ENCODE measurements around the gene CACTIN. TPM values are rescaled to one million over a fixed set of nuclear protein-coding genes. Genes with fewer than 3 reads are reported as not detected.
"Not testable (repeated sequence)": the region's sequence is repeated elsewhere in the genome, so short reads cannot be mapped to it uniquely, and the experiment has no call there.

CACTIN gene
- total RNA-seq, 4 donors from 2014 or later = 28.7 to 45.0 (median 34.2) TPM

DNA sequence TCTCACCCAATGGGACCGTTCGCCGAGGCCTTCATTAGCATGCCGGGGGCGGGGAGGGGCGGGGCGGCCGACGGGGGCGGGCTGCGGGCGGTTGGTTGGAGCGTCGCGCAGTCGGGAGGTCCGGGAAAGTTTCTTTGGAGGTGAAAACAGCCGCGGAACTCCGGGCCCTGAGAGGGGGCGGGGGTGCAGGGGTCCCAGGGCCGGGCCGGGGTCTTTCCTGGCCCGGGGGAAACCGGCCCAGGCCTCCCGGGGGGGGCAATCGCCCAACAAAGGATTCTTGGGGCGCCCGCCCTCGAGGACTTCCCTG, 53.8 kb downstream of the CACTIN start, which contains the start of gene HMG20B:
HMG20B (plus strand) TSS at position 90 of the 307 bp plus-strand sequence. CDS start 366 bp downstream, outside the sequence.
- Histone ChIP-seq H3K27ac (replicated peaks in 1 of 4) (peak within 1 kb of the TSS; percentile 87 to 96 (median 88)), H3K9me3 (no peaks in the 10 kb centered on the region), H3K4me3 (peak within 1 kb of the TSS; percentile 82 to 98 (median 94)), H3K27me3 (no peaks in the 10 kb centered on the region), H3K36me3 (peaks cover 5 to 14% (median 12%) of the 10 kb centered on the region in 4 donors), H3K4me1 (peaks cover 21 to 57% (median 50%) of the 10 kb centered on the region in 4 donors)
- TF ChIP-seq POLR2A (IDR thresholded peaks at IDR 0.05; ENCODE audit: low read depth) (no peak), POLR2AphosphoS5 (IDR thresholded peaks at IDR 0.05) (peak in 1 of 2 donors; percentile 63), EP300 (IDR thresholded peaks at IDR 0.05) (no peak)
- no peak for DNase-seq (ENCODE audit: extremely low spot score)
- 0% methylated on average over 8 of the region's 30 CpGs for WGBS
- intact Hi-C loops (cut with DNase I) = no loop called here

DNA sequence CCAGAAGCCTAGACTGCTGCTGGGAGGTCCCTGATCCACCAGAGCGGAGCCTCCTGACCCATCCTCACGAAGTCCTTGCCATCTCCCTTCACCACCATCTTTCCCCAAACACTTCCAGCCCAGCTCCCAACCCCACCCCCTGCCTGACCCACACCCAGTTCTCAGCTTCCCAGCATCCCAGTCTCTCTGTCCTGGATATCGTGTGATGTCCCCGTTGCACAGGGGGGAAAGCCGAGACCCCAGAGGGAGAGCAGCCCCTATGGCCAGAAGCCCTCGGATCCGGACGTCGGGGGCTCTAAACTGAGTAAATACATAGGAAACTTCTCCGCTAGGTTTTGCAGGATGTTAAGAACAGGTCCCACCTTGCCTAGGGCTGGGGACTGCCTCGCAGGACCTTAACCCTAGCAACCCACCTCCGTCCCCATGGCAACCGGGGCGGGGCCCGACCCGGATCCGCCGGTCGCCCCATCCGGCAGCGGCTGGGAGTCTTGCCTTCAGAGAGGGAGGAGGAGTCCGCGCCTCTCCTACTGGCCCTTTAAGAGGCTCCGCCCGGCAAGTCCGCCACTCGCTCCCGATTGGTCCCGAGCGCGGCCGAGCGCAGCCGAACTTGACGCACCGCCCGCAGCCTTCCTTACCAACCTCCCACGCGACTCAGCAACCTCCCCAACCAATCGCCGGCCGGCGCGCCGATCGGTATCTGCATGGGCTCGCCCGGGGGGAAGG, 54.3 kb downstream of the CACTIN start:
- Histone ChIP-seq H3K27me3 (no peaks in the 10 kb centered on the region), H3K4me3 (peak overlapping the region; percentile 82 to 98 (median 94)), H3K27ac (replicated peaks in 1 of 4) (peak overlapping the region; percentile 56 to 96 (median 88)), H3K36me3 (peaks cover 5 to 14% (median 12%) of the 10 kb centered on the region in 4 donors), H3K4me1 (peaks cover 21 to 52% (median 48%) of the 10 kb centered on the region in 4 donors), H3K9me3 (no peaks in the 10 kb centered on the region)
- TF ChIP-seq POLR2AphosphoS5 (IDR thresholded peaks at IDR 0.05) (peak in 1 of 2 donors; percentile 75), POLR2A (IDR thresholded peaks at IDR 0.05; ENCODE audit: low read depth) (no peak), EP300 (IDR thresholded peaks at IDR 0.05) (no peak)
- TF ChIP-seq, protein P1, sequence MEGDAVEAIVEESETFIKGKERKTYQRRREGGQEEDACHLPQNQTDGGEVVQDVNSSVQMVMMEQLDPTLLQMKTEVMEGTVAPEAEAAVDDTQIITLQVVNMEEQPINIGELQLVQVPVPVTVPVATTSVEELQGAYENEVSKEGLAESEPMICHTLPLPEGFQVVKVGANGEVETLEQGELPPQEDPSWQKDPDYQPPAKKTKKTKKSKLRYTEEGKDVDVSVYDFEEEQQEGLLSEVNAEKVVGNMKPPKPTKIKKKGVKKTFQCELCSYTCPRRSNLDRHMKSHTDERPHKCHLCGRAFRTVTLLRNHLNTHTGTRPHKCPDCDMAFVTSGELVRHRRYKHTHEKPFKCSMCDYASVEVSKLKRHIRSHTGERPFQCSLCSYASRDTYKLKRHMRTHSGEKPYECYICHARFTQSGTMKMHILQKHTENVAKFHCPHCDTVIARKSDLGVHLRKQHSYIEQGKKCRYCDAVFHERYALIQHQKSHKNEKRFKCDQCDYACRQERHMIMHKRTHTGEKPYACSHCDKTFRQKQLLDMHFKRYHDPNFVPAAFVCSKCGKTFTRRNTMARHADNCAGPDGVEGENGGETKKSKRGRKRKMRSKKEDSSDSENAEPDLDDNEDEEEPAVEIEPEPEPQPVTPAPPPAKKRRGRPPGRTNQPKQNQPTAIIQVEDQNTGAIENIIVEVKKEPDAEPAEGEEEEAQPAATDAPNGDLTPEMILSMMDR (IDR thresholded peaks at IDR 0.05) = no peak
- peak; percentile 100 for DNase-seq (ENCODE audit: extremely low spot score)
- intact Hi-C loops (cut with DNase I) = no loop called here
- WGBS = 2% methylated on average over 12 of the region's 48 CpGs

GRCh38 chr19:3570606-3571011, 56.0 kb downstream of the CACTIN start:
- WGBS = 80% methylated on average over 7 of the region's 7 CpGs
- intact Hi-C loops (cut with DNase I) = no loop called here
- no peak for TF ChIP-seq POLR2AphosphoS5 (IDR thresholded peaks at IDR 0.05)
- TF ChIP-seq POLR2A (IDR thresholded peaks at IDR 0.05; ENCODE audit: low read depth) = no peak
- no peak for TF ChIP-seq EP300 (IDR thresholded peaks at IDR 0.05)
- TF ChIP-seq, protein P1 (IDR thresholded peaks at IDR 0.05) = no peak
- peaks cover 5 to 10% (median 9%) of the 10 kb centered on the region in 4 donors for H3K36me3 ChIP-seq
- H3K27me3 ChIP-seq = no peaks in the 10 kb centered on the region
- DNase-seq (ENCODE audit: extremely low spot score) = no peak
- no peak overlapping the region for H3K27ac ChIP-seq (replicated peaks in 1 of 4)
- peaks cover 10 to 35% (median 31%) of the 10 kb centered on the region in 4 donors for H3K4me1 ChIP-seq
- no peak overlapping the region for H3K4me3 ChIP-seq
- no peaks in the 10 kb centered on the region for H3K9me3 ChIP-seq

GRCh38 chr19:3570042-3570441, 56.5 kb downstream of the CACTIN start:
- H3K4me1 ChIP-seq = peaks cover 10 to 30% (median 25%) of the 10 kb centered on the region in 4 donors
- DNase-seq (ENCODE audit: extremely low spot score); H3K36me3 ChIP-seq; intact Hi-C loops (cut with DNase I); H3K9me3 ChIP-seq; H3K4me3 ChIP-seq; H3K27ac ChIP-seq (replicated peaks in 1 of 4); H3K27me3 ChIP-seq: not testable (repeated sequence)
- 81% methylated on average over 11 of the region's 11 CpGs for WGBS

DNA sequence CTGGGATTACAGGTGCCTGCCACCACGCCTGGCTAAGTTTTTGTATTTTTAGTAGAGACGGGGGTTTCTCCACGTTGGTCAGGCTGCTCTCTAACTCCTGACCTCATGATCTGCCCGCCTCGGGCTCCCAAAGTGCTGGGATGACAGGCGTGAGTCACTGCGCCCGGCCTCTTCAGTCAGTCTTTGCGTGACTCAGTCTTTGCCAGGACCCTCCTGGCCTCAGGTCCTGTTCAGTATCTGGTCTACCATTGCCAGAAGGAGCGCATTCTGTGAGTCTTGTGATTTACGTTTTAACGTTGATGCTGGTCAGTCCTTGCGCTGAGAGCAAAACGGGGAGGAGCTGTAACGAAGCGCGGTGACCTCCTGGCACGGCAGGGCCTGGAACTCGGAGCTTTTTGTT, 61.5 kb downstream of the CACTIN start:
- no peak for TF ChIP-seq EP300 (IDR thresholded peaks at IDR 0.05)
- no peak for TF ChIP-seq POLR2A (IDR thresholded peaks at IDR 0.05; ENCODE audit: low read depth)
- TF ChIP-seq POLR2AphosphoS5 (IDR thresholded peaks at IDR 0.05) = no peak
- TF ChIP-seq, protein P1 (IDR thresholded peaks at IDR 0.05) = no peak
- no peaks in the 10 kb centered on the region for H3K4me1 ChIP-seq
- intact Hi-C loops (cut with DNase I) = no loop called here
- H3K27me3 ChIP-seq = no peaks in the 10 kb centered on the region
- no peaks in the 10 kb centered on the region for H3K9me3 ChIP-seq
- no peak overlapping the region for H3K4me3 ChIP-seq
- H3K36me3 ChIP-seq = no peaks in the 10 kb centered on the region
- no peak for DNase-seq (ENCODE audit: extremely low spot score)
- H3K27ac ChIP-seq (replicated peaks in 1 of 4) = no peak overlapping the region
- WGBS = 90% methylated on average over 13 of the region's 19 CpGs
